DOHH2 (cell line): ENCODE measurements around the gene METTL25.

ENCODE experiments used
- EZH2phosphoT487 ChIP-seq: fragments of 200-600 bp; sonication (generic); IDR thresholded peaks from 2 replicates; pipeline ENCODE4 v1.6.1; 2017; ENCODE audit warnings: borderline replicate concordance, mild to moderate bottlenecking, antibody characterized with exemption, low read length, moderate library complexity, mixed read lengths
- TF ChIP-seq, protein P1 (sequence below): fragments of 200-600 bp; sonication (generic); IDR thresholded peaks from one replicate; pipeline ENCODE4 v1.5.1; 2014; ENCODE audit warnings: antibody characterized with exemption, mild to moderate bottlenecking, low read depth, low read length; ENCODE audit not compliant: poor library complexity, severe bottlenecking

DNA sequence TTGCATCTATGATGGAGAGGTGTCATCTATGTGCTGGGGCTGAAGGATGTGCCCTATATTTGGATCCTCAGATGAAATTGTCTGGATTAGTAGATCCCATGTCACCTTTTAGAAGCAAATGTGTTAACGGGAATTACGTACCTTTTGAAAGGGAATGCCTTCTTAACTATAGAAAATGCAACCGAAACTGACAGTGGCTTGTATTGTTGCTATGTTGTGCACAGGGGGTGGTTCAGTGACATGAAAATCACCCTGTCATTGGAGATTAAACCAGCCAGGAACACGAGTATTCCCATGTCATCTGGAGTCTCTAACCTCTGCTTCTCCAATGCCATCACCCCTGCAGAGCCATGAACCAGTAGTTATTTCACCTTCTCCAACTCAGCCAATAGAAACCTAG lies 110.2 kb downstream of the METTL25 start:
- TF ChIP-seq, protein P1, sequence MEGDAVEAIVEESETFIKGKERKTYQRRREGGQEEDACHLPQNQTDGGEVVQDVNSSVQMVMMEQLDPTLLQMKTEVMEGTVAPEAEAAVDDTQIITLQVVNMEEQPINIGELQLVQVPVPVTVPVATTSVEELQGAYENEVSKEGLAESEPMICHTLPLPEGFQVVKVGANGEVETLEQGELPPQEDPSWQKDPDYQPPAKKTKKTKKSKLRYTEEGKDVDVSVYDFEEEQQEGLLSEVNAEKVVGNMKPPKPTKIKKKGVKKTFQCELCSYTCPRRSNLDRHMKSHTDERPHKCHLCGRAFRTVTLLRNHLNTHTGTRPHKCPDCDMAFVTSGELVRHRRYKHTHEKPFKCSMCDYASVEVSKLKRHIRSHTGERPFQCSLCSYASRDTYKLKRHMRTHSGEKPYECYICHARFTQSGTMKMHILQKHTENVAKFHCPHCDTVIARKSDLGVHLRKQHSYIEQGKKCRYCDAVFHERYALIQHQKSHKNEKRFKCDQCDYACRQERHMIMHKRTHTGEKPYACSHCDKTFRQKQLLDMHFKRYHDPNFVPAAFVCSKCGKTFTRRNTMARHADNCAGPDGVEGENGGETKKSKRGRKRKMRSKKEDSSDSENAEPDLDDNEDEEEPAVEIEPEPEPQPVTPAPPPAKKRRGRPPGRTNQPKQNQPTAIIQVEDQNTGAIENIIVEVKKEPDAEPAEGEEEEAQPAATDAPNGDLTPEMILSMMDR: no peak
- no peak for TF ChIP-seq EZH2phosphoT487
